Esophagus muscularis mucosa (tissue), 3 donors: ENCODE measurements around the gene NPBWR2.

Experiments
- EP300 ChIP-seq: sonication (generic); formaldehyde crosslinking; IDR thresholded peaks from one replicate; pipeline ENCODE4 v1.6.1; 2017; ENCODE audit warnings: antibody characterized with exemption
- TF ChIP-seq, protein P1 (sequence below), 3 experiments: fragments of 200-600 bp in 2 of 3; fragments of 450-650 bp in 1 of 3; sonication (generic) in 2 of 3; IDR thresholded peaks; one replicate each; pipeline ENCODE4 v1.5.1; 2017 to 2019; ENCODE audit warnings: antibody characterized with exemption in 3 of 3, mild to moderate bottlenecking in 2 of 3, moderate library complexity in 1 of 3

DNA sequence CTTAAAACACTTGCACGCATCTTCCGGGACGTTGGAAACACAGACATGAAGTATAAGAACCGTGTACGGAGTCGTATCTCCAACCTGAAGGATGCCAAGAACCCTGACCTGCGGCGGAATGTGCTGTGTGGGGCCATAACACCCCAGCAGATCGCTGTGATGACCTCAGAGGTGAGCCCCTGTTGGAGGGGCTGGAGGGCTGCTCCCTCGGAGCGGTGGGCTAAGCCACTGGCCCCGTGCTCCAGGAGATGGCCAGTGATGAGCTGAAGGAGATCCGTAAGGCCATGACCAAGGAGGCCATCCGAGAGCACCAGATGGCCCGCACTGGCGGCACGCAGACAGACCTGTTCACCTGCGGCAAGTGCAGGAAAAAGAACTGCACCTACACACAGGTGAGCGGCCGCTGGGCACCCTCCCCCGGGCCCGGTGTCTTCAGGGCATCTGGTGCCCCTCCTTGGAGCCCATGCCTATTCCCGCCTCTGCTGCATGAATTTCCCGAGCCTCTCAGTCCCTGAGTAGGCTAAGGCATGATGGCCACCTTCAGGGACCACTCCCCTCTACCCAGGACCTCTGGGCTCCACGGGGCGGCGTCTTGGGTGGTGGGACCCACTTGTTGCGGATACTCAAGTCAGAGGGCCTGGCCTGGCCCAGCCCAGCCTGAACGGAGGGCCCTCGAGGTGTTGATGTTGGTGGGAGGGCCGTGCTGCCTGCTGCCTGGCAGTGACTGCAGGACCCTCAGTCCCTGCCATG lies 36.9 kb downstream of the NPBWR2 start:
- TF ChIP-seq, protein P1, sequence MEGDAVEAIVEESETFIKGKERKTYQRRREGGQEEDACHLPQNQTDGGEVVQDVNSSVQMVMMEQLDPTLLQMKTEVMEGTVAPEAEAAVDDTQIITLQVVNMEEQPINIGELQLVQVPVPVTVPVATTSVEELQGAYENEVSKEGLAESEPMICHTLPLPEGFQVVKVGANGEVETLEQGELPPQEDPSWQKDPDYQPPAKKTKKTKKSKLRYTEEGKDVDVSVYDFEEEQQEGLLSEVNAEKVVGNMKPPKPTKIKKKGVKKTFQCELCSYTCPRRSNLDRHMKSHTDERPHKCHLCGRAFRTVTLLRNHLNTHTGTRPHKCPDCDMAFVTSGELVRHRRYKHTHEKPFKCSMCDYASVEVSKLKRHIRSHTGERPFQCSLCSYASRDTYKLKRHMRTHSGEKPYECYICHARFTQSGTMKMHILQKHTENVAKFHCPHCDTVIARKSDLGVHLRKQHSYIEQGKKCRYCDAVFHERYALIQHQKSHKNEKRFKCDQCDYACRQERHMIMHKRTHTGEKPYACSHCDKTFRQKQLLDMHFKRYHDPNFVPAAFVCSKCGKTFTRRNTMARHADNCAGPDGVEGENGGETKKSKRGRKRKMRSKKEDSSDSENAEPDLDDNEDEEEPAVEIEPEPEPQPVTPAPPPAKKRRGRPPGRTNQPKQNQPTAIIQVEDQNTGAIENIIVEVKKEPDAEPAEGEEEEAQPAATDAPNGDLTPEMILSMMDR (IDR thresholded peaks at IDR 0.05): no peak
- no peak for TF ChIP-seq EP300
